DOHH2 (cell line): ENCODE data around the gene BTBD16.

Source experiments
- H3F3A ChIP-seq: fragments of 200-600 bp; sonication (generic), shearing (Covaris generic); 2 replicates; pipeline ENCODE4 v1.6.0; 2016; ENCODE audit warnings: antibody characterized with exemption, mild to moderate bottlenecking; ENCODE audit not compliant: control insufficient read depth, insufficient read depth
- H3K27ac ChIP-seq: fragments of 200-600 bp; sonication (generic); 2 replicates; pipeline ENCODE4 v1.5.1; 2014; ENCODE audit warnings: low read depth, mild to moderate bottlenecking, low read length, moderate library complexity
- H3K27me3 ChIP-seq: fragments of 200-600 bp; sonication (generic); 2 replicates; pipeline ENCODE4 v1.6.1; 2014; ENCODE audit warnings: mild to moderate bottlenecking, low read length, mixed read lengths; ENCODE audit not compliant: control insufficient read depth
- H3K36me3 ChIP-seq: fragments of 200-600 bp; sonication (generic); 2 replicates; pipeline ENCODE4 v1.6.1; 2014; ENCODE audit warnings: mild to moderate bottlenecking, low read length, moderate library complexity, mixed read lengths; ENCODE audit not compliant: control insufficient read depth
- H3K4me1 ChIP-seq: fragments of 200-600 bp; sonication (generic); 2 replicates; pipeline ENCODE4 v1.6.1; 2014; ENCODE audit warnings: mild to moderate bottlenecking, low read length, mixed read lengths; ENCODE audit not compliant: control insufficient read depth
- H3K4me2 ChIP-seq: fragments of 200-600 bp; sonication (generic); 2 replicates; pipeline ENCODE4 v1.6.0; 2014; ENCODE audit warnings: mild to moderate bottlenecking, low read length, moderate library complexity
- H3K4me3 ChIP-seq: fragments of 200-600 bp; sonication (generic); 2 replicates; pipeline ENCODE4 v1.5.1; 2014; ENCODE audit warnings: mild to moderate bottlenecking, low read length, mixed read lengths
- H3K79me2 ChIP-seq: fragments of 200-600 bp; sonication (generic); 2 replicates; pipeline ENCODE4 v1.6.1; 2014; ENCODE audit warnings: mild to moderate bottlenecking, low read length, mixed read lengths; ENCODE audit not compliant: control insufficient read depth
- H3K9me2 ChIP-seq: fragments of 200-600 bp; sonication (generic); replicated peaks from 2 replicates; pipeline ENCODE4 v1.6.1; 2014; ENCODE audit warnings: mild to moderate bottlenecking, low read length, mixed read lengths; ENCODE audit not compliant: control insufficient read depth
- H3K9me3 ChIP-seq: fragments of 200-600 bp; sonication (generic); 2 replicates; pipeline ENCODE4 v1.6.1; 2014; ENCODE audit warnings: antibody characterized with exemption, low read length, mixed read lengths; ENCODE audit not compliant: control insufficient read depth, insufficient read depth
- H4K20me1 ChIP-seq: fragments of 200-600 bp; sonication (generic); 2 replicates; pipeline ENCODE4 v1.6.0; 2014; ENCODE audit warnings: low read depth, mild to moderate bottlenecking, antibody characterized with exemption, low read length, moderate library complexity; ENCODE audit not compliant: control insufficient read depth, insufficient read depth
- CTCF ChIP-seq: fragments of 200-600 bp; sonication (generic); IDR thresholded peaks from one replicate; pipeline ENCODE4 v1.5.1; 2014; ENCODE audit warnings: antibody characterized with exemption, mild to moderate bottlenecking, low read depth, low read length; ENCODE audit not compliant: poor library complexity, severe bottlenecking
- EZH2phosphoT487 ChIP-seq: fragments of 200-600 bp; sonication (generic); IDR thresholded peaks from 2 replicates; pipeline ENCODE4 v1.6.1; 2017; ENCODE audit warnings: borderline replicate concordance, mild to moderate bottlenecking, antibody characterized with exemption, low read length, moderate library complexity, mixed read lengths

Gene BTBD16

GRCh38 chr10:122271076-122271475 is at the start of gene BTBD16:
Gene BTBD16 (plus strand): TSS chr10:122271296. CDS start chr10:122275082, 3,786 bp downstream.
- TF ChIP-seq EZH2phosphoT487 (no peak), CTCF (no peak)
- Histone ChIP-seq H3F3A (no peaks in the 10 kb centered on the region), H3K4me3 (no peak within 1 kb of the TSS), H3K4me1 (no peaks in the 10 kb centered on the region), H3K27me3 (no peaks in the 10 kb centered on the region), H3K4me2 (no peak within 1 kb of the TSS), H3K36me3 (no peaks in the 10 kb centered on the region), H3K9me3 (no peaks in the 10 kb centered on the region), H3K79me2 (no peaks in the 10 kb centered on the region), H4K20me1 (no peaks in the 10 kb centered on the region), H3K27ac (no peak within 1 kb of the TSS), H3K9me2 (no peaks in the 10 kb centered on the region)

- Histone ChIP-seq H3K79me2 (no peaks in the 10 kb centered on the region), H3K4me3 (no peak overlapping the region), H3K27me3 (no peaks in the 10 kb centered on the region), H3K9me2 (no peaks in the 10 kb centered on the region), H3K4me1 (no peaks in the 10 kb centered on the region), H3K36me3 (no peaks in the 10 kb centered on the region), H3F3A (no peaks in the 10 kb centered on the region), H3K4me2 (no peak overlapping the region), H4K20me1 (no peaks in the 10 kb centered on the region), H3K9me3 (no peaks in the 10 kb centered on the region), H3K27ac (no peak overlapping the region)
- TF ChIP-seq CTCF (no peak), EZH2phosphoT487 (no peak)
These were observed 49.1 kb upstream of the BTBD16 start for GRCh38 chr10:122221958-122222357.

GRCh38 chr10:122222638-122223037 is 48.5 kb upstream of the BTBD16 start:
- Histone ChIP-seq H3K36me3 (no peaks in the 10 kb centered on the region), H3K27me3 (no peaks in the 10 kb centered on the region), H3F3A (no peaks in the 10 kb centered on the region), H3K9me3 (no peaks in the 10 kb centered on the region), H3K79me2 (no peaks in the 10 kb centered on the region), H3K9me2 (no peaks in the 10 kb centered on the region), H3K27ac (no peak overlapping the region), H4K20me1 (no peaks in the 10 kb centered on the region), H3K4me2 (no peak overlapping the region), H3K4me1 (no peaks in the 10 kb centered on the region), H3K4me3 (no peak overlapping the region)
- TF ChIP-seq CTCF (no peak), EZH2phosphoT487 (no peak)

- no peaks in the 10 kb centered on the region for H3K4me1 ChIP-seq
- H3K36me3 ChIP-seq: no peaks in the 10 kb centered on the region
- H4K20me1 ChIP-seq: no peaks in the 10 kb centered on the region
- H3K27ac ChIP-seq: no peak overlapping the region
- no peaks in the 10 kb centered on the region for H3K9me3 ChIP-seq
- no peaks in the 10 kb centered on the region for H3K79me2 ChIP-seq
- H3F3A ChIP-seq: no peaks in the 10 kb centered on the region
- no peak overlapping the region for H3K4me2 ChIP-seq
- no peaks in the 10 kb centered on the region for H3K27me3 ChIP-seq
- no peaks in the 10 kb centered on the region for H3K9me2 ChIP-seq
- no peak for TF ChIP-seq CTCF
- TF ChIP-seq EZH2phosphoT487: no peak
- H3K4me3 ChIP-seq: no peak overlapping the region
These were observed 46.9 kb upstream of the BTBD16 start for GRCh38 chr10:122224159-122224558.
